ENCODE results near the gene AMHR2.

DNA sequence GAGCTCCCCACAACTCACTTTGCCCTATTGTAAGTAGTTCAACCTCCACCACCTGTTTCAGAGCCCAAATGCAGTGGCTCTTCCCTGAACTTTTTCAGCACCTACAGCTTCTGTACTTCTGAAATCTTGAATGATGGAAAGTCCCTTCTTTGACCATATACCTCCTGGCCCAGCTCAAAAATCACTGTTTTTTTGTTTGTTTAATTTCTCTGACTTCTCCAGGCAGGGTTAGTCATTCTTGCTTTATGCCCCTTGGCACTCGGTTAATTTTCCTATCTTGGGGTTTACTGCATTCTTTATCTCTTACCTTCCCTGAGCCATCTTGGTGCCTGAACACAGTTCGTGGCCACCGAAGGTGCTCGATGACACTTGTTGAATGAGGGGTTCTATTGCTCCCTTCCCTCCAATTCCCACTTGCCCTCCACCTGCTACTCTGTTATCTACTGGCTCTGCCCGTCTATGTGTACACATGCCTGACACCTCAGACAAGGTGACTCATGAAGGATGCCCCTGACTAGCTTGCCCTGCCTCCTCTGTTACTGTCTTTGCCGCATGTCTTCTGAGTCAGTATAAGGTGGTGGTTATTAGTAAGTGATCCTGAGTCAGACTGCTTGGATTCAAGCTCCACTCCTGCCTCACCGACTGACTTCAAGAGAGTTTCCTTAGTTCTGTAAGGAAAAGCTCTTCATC is 4.4 kb downstream of the AMHR2 start:
- TF ChIP-seq CTCF (conservative IDR thresholded peaks at IDR 0.05; ENCODE audit: low read depth, low read length) (no peak), EZH2 (IDR thresholded peaks at IDR 0.05; ENCODE audit: borderline replicate concordance, low read depth, low read length, poor library complexity, severe bottlenecking) (no peak)
